Right lobe of liver (tissue), 6 donors: ENCODE measurements around the gene GALNT17. TPM values are rescaled to one million over a fixed set of nuclear protein-coding genes. Genes with fewer than 3 reads are reported as not detected.

Experiments
- ATAC-seq, 4 donors: fragments of 200-7000 bp; cut with Tn5 transposase; one replicate each; pipeline ENCODE4 v1.9.1; 2020; ENCODE audit warnings: mild to moderate bottlenecking in 4 of 4, moderate library complexity in 4 of 4
- DNase-seq, 3 donors: peaks; one replicate each; pipeline ENCODE4 v3.0.0-alpha.2; 2020
- H3K27ac ChIP-seq, 3 donors: fragments of 200-600 bp; one replicate each; pipeline ENCODE4 v1.8.0; 2022
- H3K27me3 ChIP-seq, 2 donors: fragments of 200-600 bp; one replicate each; pipeline ENCODE4 v1.8.0; 2022
- H3K36me3 ChIP-seq, 4 donors: fragments of 200-600 bp; sonication (generic) in 1 of 4; one replicate each; pipeline versions ENCODE4 v1.5.1 to v1.8.0; 2017 to 2022; ENCODE audit warnings: control low read depth in 1 of 4
- H3K4me1 ChIP-seq, 4 donors: fragments of 200-600 bp; sonication (generic) in 1 of 4; one replicate each; pipeline versions ENCODE4 v1.5.1 to v1.8.0; 2017 to 2022; ENCODE audit warnings: control low read depth in 1 of 4
- H3K4me3 ChIP-seq, 3 donors: fragments of 200-600 bp; one replicate each; pipeline ENCODE4 v1.8.0; 2022
- H3K9me3 ChIP-seq, 4 donors: fragments of 200-600 bp; sonication (generic) in 1 of 4; one replicate each; pipeline versions ENCODE4 v1.5.1 to v1.8.0; 2017 to 2022; ENCODE audit warnings: control low read depth in 1 of 4
- CTCF ChIP-seq, 4 donors: fragments of 200-600 bp in 3 of 4; fragments of 450-650 bp in 1 of 4; IDR thresholded peaks; one replicate each; pipeline versions ENCODE4 v1.5.1 to v1.8.0; 2016 to 2022; ENCODE audit warnings: antibody characterized with exemption in 4 of 4, mild to moderate bottlenecking in 2 of 4
- POLR2A ChIP-seq: fragments of 450-650 bp; IDR thresholded peaks from one replicate; pipeline ENCODE4 v1.6.1; 2017; ENCODE audit warnings: antibody characterized with exemption, mild to moderate bottlenecking
- whole genome bisulfite sequencing: methylation state at CpG from one replicate; pipeline ENCODE4 v1.1.6; 2018; ENCODE audit warnings: low coverage, low lambda C conversion rate; ENCODE audit not compliant: insufficient coverage; ENCODE audit errors: missing lambda C conversion rate; 5-methylcytosine and 5-hydroxymethylcytosine counted together
- intact Hi-C, 2 donors: fragments of 100-400 bp; cut with DNase I; formaldehyde crosslinking; loops; one replicate each; pipeline versions ENCODE4 v1.11.2 to v1.14.1; 2022
- total RNA-seq, 6 experiments: library from RNA; depleted of rRNA in 2 of 6; stranded (reverse); fragments of >200 nt in 2 of 6; fragmentation: NEBNext Ultra II Directional in 3 of 6; extraction: Animal tissue kit (Norgen Biotek cat#: 25700) in 3 of 6; gene quantifications; one replicate each; pipeline versions ENCODE4 v1.1.0 to v1.2.4, GENCODE V29; 2016 to 2023
- donor health status: DM: no; HTN: yes; CAD: no.
- donor health status: DM: no; HTN: no; CAD: no.
- donor health status: DM: no; HTN: no; CAD: no.
- donor health status: DM: no; HTN: yes; CAD: no.
- donor health status: DM: no; HTN: yes; CAD: no.

The GALNT17 gene
- total RNA-seq, 6 experiments from 2014 or later: 0.06 to 0.31 (median 0.10) TPM

DNA sequence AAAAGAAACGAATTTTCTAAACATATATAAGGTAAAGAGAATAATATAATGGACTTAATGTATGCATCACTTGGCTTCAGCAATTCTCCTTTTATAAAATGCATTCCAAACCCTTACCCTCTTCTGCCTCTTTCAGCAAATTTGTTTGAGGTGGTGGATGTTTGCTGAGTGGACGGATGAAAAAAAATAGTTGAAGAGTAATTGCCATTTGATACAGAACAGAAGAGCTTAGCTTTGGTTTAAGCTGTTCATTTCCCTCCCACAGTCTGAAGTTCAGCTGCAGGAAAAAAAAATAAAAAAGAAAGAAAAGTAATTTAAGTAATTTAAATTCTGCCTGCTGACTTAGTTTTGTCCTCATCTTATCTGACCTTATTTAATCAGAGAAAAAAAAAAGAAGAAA, 138.6 kb downstream of the GALNT17 start:
- Histone ChIP-seq H3K4me1 (no peaks in the 10 kb centered on the region), H3K4me3 (no peak overlapping the region), H3K36me3 (no peaks in the 10 kb centered on the region), H3K27ac (no peak overlapping the region), H3K27me3 (no peaks in the 10 kb centered on the region), H3K9me3 (no peaks in the 10 kb centered on the region)
- 14% methylated on average over 2 of the region's 2 CpGs for WGBS
- ATAC-seq: no peak
- no peak for DNase-seq
- TF ChIP-seq POLR2A (no peak), CTCF (IDR thresholded peaks at IDR 0.05) (no peak)
- intact Hi-C loops: no loop called here

DNA sequence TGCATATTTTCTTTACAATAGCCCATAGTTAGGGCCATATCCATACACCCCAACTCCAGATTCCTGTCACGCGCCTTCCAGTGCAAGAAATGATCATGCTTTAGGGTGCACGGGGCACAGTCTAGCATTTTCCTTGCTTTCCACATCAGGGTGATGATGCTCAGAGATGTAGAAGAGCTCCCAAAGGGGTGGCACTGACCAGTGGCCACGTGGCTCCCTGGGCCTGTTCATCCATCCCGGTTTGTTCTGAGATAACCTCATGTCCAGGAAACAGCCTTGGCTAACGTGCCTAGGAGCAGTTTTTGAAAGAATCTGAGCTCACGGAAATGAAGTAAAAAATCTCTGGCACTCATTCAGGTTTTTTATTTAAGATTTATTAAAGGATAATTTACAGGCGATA, 139.3 kb downstream of the GALNT17 start:
- no peaks in the 10 kb centered on the region for H3K4me1 ChIP-seq
- WGBS: 32% methylated on average over 5 of the region's 8 CpGs
- DNase-seq (no peak), ATAC-seq (no peak)
- no peaks in the 10 kb centered on the region for H3K36me3 ChIP-seq
- H3K4me3 ChIP-seq: no peak overlapping the region
- no peak overlapping the region for H3K27ac ChIP-seq
- TF ChIP-seq POLR2A (no peak), CTCF (IDR thresholded peaks at IDR 0.05) (no peak)
- no peaks in the 10 kb centered on the region for H3K27me3 ChIP-seq
- H3K9me3 ChIP-seq: no peaks in the 10 kb centered on the region
- intact Hi-C loops: no loop called here

GRCh38 chr7:71272509-71273490, 140.9 kb downstream of the GALNT17 start:
- H3K27ac ChIP-seq: no peak overlapping the region
- no peaks in the 10 kb centered on the region for H3K9me3 ChIP-seq
- H3K36me3 ChIP-seq: no peaks in the 10 kb centered on the region
- intact Hi-C loops: no loop called here
- ATAC-seq (no peak), DNase-seq (no peak)
- 50% methylated on average over 6 of the region's 6 CpGs for WGBS
- H3K4me1 ChIP-seq: no peaks in the 10 kb centered on the region
- no peak overlapping the region for H3K4me3 ChIP-seq
- H3K27me3 ChIP-seq: no peaks in the 10 kb centered on the region
- TF ChIP-seq POLR2A (no peak), CTCF (IDR thresholded peaks at IDR 0.05) (no peak)

DNA sequence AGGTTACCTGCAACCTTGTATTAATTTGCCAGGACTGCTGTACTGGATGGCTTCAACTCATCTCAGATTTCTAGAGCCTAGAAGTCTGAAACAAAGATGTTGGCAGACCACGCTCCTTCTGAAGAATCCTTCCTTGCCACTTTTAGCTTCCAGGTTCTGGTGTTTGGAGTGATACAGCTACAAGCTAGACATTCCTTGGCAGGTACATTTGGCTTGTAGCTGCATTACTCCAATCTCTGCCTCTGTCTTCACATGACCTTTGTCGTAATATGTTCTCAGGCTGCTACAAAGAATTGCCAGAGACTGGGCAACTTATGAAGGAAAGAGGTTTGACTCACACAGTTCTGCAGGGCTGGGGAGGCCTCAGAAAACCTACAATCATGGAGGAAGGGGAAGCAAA, 146.3 kb downstream of the GALNT17 start:
- H3K4me3 ChIP-seq: no peak overlapping the region
- H3K27ac ChIP-seq: no peak overlapping the region
- H3K9me3 ChIP-seq: no peaks in the 10 kb centered on the region
- H3K36me3 ChIP-seq: no peaks in the 10 kb centered on the region
- ATAC-seq (no peak), DNase-seq (no peak)
- no peak for TF ChIP-seq POLR2A
- no peak for TF ChIP-seq CTCF (IDR thresholded peaks at IDR 0.05)
- WGBS: 67% methylated on average over 1 of the region's 2 CpGs
- no peaks in the 10 kb centered on the region for H3K4me1 ChIP-seq
- no peaks in the 10 kb centered on the region for H3K27me3 ChIP-seq
- intact Hi-C loops: no loop called here
